Measurements from ENCODE around the gene MLANA. TPM values are rescaled to one million over a fixed set of nuclear protein-coding genes. Genes with fewer than 3 reads are reported as not detected.

Gene MLANA
- total and polyA plus RNA-seq, 2 experiments from 2014 or later = not detected

DNA sequence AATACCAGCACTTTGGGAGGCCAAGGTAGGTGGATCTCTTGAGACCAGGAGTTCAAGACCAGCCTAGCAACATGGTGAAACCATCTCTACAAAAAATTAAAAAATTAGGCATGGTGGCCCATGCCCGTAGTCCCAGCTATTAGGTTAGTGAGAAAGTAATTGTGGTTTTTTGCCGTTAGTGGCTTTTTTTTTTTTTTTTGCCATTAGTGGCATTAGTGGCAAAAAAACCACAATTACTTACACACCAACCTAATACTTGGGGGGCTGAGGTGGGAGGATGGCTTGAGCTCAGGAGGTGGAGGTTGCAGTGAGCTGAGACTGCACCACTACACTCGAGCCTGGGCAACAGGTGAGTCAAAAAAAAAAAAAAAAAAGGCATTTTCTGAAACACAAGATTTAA lies 27.8 kb downstream of the MLANA start:
- Histone ChIP-seq H3K27me3 (no peaks in the 10 kb centered on the region), H3K27ac (no peak overlapping the region), H3K9me2 (replicated peaks; ENCODE audit: insufficient read depth) (no peaks in the 10 kb centered on the region), H4K20me1 (ENCODE audit: insufficient read depth, poor library complexity, severe bottlenecking) (no peaks in the 10 kb centered on the region), H3K79me2 (no peaks in the 10 kb centered on the region), H3K4me1 (ENCODE audit: insufficient read depth) (no peaks in the 10 kb centered on the region), H3K4me3 (no peak overlapping the region), H2AFZ (no peak overlapping the region), H3K9me3 (ENCODE audit: low read depth) (no peaks in the 10 kb centered on the region), H3K36me3 (replicated peaks; ENCODE audit: insufficient read depth, low read depth) (peaks cover 6% of the 10 kb centered on the region), H3K4me2 (no peak overlapping the region)
- DNase-seq (ENCODE audit: low spot score) = no peak
- 94% methylated on average over 3 of the region's 3 CpGs for WGBS (ENCODE audit: low lambda C conversion rate, missing lambda C conversion rate)
- TF ChIP-seq, protein P1, sequence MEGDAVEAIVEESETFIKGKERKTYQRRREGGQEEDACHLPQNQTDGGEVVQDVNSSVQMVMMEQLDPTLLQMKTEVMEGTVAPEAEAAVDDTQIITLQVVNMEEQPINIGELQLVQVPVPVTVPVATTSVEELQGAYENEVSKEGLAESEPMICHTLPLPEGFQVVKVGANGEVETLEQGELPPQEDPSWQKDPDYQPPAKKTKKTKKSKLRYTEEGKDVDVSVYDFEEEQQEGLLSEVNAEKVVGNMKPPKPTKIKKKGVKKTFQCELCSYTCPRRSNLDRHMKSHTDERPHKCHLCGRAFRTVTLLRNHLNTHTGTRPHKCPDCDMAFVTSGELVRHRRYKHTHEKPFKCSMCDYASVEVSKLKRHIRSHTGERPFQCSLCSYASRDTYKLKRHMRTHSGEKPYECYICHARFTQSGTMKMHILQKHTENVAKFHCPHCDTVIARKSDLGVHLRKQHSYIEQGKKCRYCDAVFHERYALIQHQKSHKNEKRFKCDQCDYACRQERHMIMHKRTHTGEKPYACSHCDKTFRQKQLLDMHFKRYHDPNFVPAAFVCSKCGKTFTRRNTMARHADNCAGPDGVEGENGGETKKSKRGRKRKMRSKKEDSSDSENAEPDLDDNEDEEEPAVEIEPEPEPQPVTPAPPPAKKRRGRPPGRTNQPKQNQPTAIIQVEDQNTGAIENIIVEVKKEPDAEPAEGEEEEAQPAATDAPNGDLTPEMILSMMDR (IDR thresholded peaks at IDR 0.05; ENCODE audit: poor library complexity) = no peak
- TF ChIP-seq EZH2 (IDR thresholded peaks at IDR 0.05; ENCODE audit: borderline replicate concordance) = no peak
- TF ChIP-seq EZH2phosphoT487 (IDR thresholded peaks at IDR 0.05; ENCODE audit: low read depth, severe bottlenecking, unreplicated experiment) = no peak

DNA sequence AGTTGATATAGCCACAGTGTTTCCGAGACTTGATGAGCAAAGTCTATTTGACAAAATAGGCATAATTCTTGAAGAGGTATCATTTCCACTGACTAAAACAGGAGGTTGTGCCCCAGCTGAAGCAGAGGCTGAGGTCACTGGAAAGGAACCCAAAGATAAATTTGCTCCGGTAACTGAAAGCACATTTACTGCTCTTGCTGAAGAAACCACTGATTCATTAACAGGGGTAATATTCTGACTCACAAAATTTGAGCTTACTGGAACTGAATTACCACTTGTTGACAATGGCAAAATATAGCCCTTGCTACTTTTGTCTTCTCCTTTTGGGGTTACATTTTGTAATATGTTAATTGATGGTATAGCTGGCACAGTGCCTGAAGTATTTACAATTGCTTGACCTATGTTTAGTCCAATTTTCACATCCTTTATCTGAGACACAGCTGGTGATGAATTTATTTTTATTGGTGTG lies 30.2 kb downstream of the MLANA start:
- Histone ChIP-seq H3K9me3 (ENCODE audit: low read depth) (no peaks in the 10 kb centered on the region), H4K20me1 (ENCODE audit: insufficient read depth, poor library complexity, severe bottlenecking) (no peaks in the 10 kb centered on the region), H2AFZ (no peak overlapping the region), H3K27me3 (no peaks in the 10 kb centered on the region), H3K4me2 (no peak overlapping the region), H3K9me2 (replicated peaks; ENCODE audit: insufficient read depth) (no peaks in the 10 kb centered on the region), H3K4me1 (ENCODE audit: insufficient read depth) (no peaks in the 10 kb centered on the region), H3K4me3 (no peak overlapping the region), H3K36me3 (replicated peaks; ENCODE audit: insufficient read depth, low read depth) (peaks cover 6% of the 10 kb centered on the region), H3K79me2 (no peaks in the 10 kb centered on the region), H3K27ac (no peak overlapping the region)
- 92% methylated on average over 2 of the region's 2 CpGs for WGBS (ENCODE audit: low lambda C conversion rate, missing lambda C conversion rate)
- TF ChIP-seq, protein P1 (IDR thresholded peaks at IDR 0.05; ENCODE audit: poor library complexity) = no peak
- TF ChIP-seq EZH2 (IDR thresholded peaks at IDR 0.05; ENCODE audit: borderline replicate concordance) (no peak), EZH2phosphoT487 (IDR thresholded peaks at IDR 0.05; ENCODE audit: low read depth, severe bottlenecking, unreplicated experiment) (no peak)
- DNase-seq (ENCODE audit: low spot score) = no peak

DNA sequence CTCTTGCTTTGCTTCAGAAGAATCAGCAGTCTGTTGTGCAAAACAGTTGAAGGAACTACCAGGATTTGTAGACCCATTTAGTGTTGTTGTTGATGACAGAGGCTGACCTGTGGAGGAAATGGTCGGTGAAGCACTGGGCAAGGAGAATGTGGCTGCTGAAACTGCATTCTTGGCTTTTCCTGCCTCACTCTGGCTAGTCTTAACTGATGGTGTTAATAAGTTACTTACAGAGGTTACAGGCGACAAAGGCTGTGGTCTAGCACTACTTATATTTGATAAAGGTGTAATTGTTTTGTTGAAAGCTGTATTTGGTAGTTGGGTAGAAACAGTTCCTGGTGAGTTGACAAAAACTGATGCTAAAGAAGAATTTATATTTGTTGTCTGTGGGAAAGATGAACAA lies 31.5 kb downstream of the MLANA start:
- H3K27me3 ChIP-seq = no peaks in the 10 kb centered on the region
- H4K20me1 ChIP-seq (ENCODE audit: insufficient read depth, poor library complexity, severe bottlenecking) = no peaks in the 10 kb centered on the region
- no peak overlapping the region for H3K4me2 ChIP-seq
- H3K36me3 ChIP-seq (replicated peaks; ENCODE audit: insufficient read depth, low read depth) = peaks cover 6% of the 10 kb centered on the region
- H3K9me2 ChIP-seq (replicated peaks; ENCODE audit: insufficient read depth) = no peaks in the 10 kb centered on the region
- H3K4me1 ChIP-seq (ENCODE audit: insufficient read depth) = no peaks in the 10 kb centered on the region
- H2AFZ ChIP-seq = no peak overlapping the region
- no peaks in the 10 kb centered on the region for H3K79me2 ChIP-seq
- H3K9me3 ChIP-seq (ENCODE audit: low read depth) = no peaks in the 10 kb centered on the region
- WGBS (ENCODE audit: low lambda C conversion rate, missing lambda C conversion rate) = 56% methylated on average over 2 of the region's 2 CpGs
- H3K4me3 ChIP-seq = no peak overlapping the region
- TF ChIP-seq EZH2 (IDR thresholded peaks at IDR 0.05; ENCODE audit: borderline replicate concordance) = no peak
- no peak for TF ChIP-seq EZH2phosphoT487 (IDR thresholded peaks at IDR 0.05; ENCODE audit: low read depth, severe bottlenecking, unreplicated experiment)
- H3K27ac ChIP-seq = no peak overlapping the region
- DNase-seq (ENCODE audit: low spot score) = no peak

DNA sequence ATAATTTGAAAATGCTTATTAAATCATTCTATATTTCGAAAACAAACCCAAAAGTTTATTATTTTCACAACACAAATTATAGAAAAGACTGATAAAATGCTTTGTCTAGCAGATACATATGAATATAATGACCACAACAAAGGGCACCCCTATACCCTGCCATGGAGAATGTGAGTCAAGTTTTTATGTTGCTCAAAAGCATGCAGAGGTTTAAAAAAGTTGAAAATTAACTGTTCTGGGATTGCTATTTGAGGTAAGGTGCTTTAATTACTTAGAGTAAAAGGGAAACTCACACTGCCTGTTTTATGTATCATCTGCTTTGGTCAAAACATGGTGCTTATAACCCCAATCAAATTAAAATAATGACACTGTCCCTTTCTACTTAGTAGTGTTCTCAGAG lies 41.0 kb downstream of the MLANA start:
- Histone ChIP-seq H3K4me2 (no peak overlapping the region), H3K27me3 (no peaks in the 10 kb centered on the region), H3K9me3 (ENCODE audit: low read depth) (no peaks in the 10 kb centered on the region), H3K9me2 (replicated peaks; ENCODE audit: insufficient read depth) (no peaks in the 10 kb centered on the region), H4K20me1 (ENCODE audit: insufficient read depth, poor library complexity, severe bottlenecking) (no peaks in the 10 kb centered on the region), H3K4me1 (ENCODE audit: insufficient read depth) (no peaks in the 10 kb centered on the region), H3K4me3 (no peak overlapping the region), H3K27ac (no peak overlapping the region), H3K79me2 (no peaks in the 10 kb centered on the region), H2AFZ (no peak overlapping the region), H3K36me3 (replicated peaks; ENCODE audit: insufficient read depth, low read depth) (no peaks in the 10 kb centered on the region)
- DNase-seq (ENCODE audit: low spot score) = no peak
- no peak for TF ChIP-seq EZH2phosphoT487 (IDR thresholded peaks at IDR 0.05; ENCODE audit: low read depth, severe bottlenecking, unreplicated experiment)
- TF ChIP-seq EZH2 (IDR thresholded peaks at IDR 0.05; ENCODE audit: borderline replicate concordance) = no peak
- WGBS (ENCODE audit: low lambda C conversion rate, missing lambda C conversion rate) = 100% methylated on average over 1 of the region's 1 CpG
